GM12872 (cell line): ENCODE results near the gene OGFR.
A peak's percentile ranks its signal among the peaks of the same experiment; 100 is the strongest.

Experiments used
- CTCF ChIP-seq: IDR thresholded peaks from 3 replicates; pipeline ENCODE4 v1.5.1; 2011; ENCODE audit warnings: low read depth, mild to moderate bottlenecking, low read length, moderate library complexity; ENCODE audit not compliant: insufficient read depth

OGFR gene

GRCh38 chr20:62799873-62800272, 4.8 kb upstream of the OGFR start:
- no peak for TF ChIP-seq CTCF

- TF ChIP-seq CTCF, result no peak
These were observed 4.0 kb upstream of the OGFR start for GRCh38 chr20:62800314-62801259.

GRCh38 chr20:62801284-62802010, 3.2 kb upstream of the OGFR start:
- no peak for TF ChIP-seq CTCF

GRCh38 chr20:62802026-62802712, 2.5 kb upstream of the OGFR start:
- TF ChIP-seq CTCF, result no peak

GRCh38 chr20:62804021-62804626, 511 bp upstream of the OGFR start:
- TF ChIP-seq CTCF, result peak; percentile 16; the same call in 1 of the 3 replicates

GRCh38 chr20:62805155-62805710, 598 bp downstream of the OGFR start:
- TF ChIP-seq CTCF, result no peak
